Naive thymus-derived CD4-positive, alpha-beta T cell (primary cell): ENCODE data around the gene RAB27B. TPM values are rescaled to one million over a fixed set of nuclear protein-coding genes. Genes with fewer than 3 reads are reported as not detected.

ENCODE experiments used
- ATAC-seq: fragments of 150-1000 bp; cut with Tn5 transposase; 2 replicates; pipeline ENCODE4 v1.10.0; 2021; ENCODE audit warnings: mild to moderate bottlenecking, moderate library complexity
- CTCF ChIA-PET: fragments of 350-600 bp; sonication (Branson Sonifier 250); formaldehyde crosslinking; loops from one replicate; lab custom pipeline; 2021; ENCODE audit warnings: antibody characterized with exemption; lab: Charles Lee
- POLR2A ChIA-PET: fragments of 350-600 bp; sonication (Branson Sonifier 250); formaldehyde crosslinking; loops from one replicate; lab custom pipeline; 2021; ENCODE audit warnings: antibody characterized with exemption, inconsistent platforms; lab: Charles Lee
- DNase-seq, 9 donors: peaks; one replicate each; pipeline versions ENCODE4 v3.0.0 to v3.0.0-alpha.2; 2020 to 2022; ENCODE audit warnings: mixed read lengths in 1 of 9
- H3K27ac ChIP-seq: one replicate; pipeline ENCODE4 v1.7.0; 2013; ENCODE audit warnings: mild to moderate bottlenecking, low read depth, low read length, moderate library complexity
- H3K27me3 ChIP-seq, 2 donors: one replicate each; pipeline ENCODE4 v1.7.0; 2013; ENCODE audit warnings: low read length in 2 of 2, mild to moderate bottlenecking in 2 of 2, moderate library complexity in 2 of 2; ENCODE audit not compliant: control insufficient read depth in 2 of 2, insufficient read depth in 2 of 2
- H3K36me3 ChIP-seq, 3 experiments: 1 replicate in 2 of 3; 2 replicates in 1 of 3; pipeline ENCODE4 v1.7.0; 2013; ENCODE audit warnings: low read length in 3 of 3, mild to moderate bottlenecking in 3 of 3, moderate library complexity in 1 of 3; ENCODE audit not compliant: insufficient read depth in 3 of 3, control insufficient read depth in 2 of 3
- H3K4me1 ChIP-seq, 2 donors: one replicate each; pipeline ENCODE4 v1.7.0; 2013; ENCODE audit warnings: low read length in 2 of 2, mild to moderate bottlenecking in 2 of 2, moderate library complexity in 1 of 2; ENCODE audit not compliant: control insufficient read depth in 2 of 2, insufficient read depth in 2 of 2
- H3K4me3 ChIP-seq: 2 replicates; pipeline ENCODE4 v1.7.0; 2013; ENCODE audit warnings: mild to moderate bottlenecking, low read length
- H3K9me3 ChIP-seq, 3 experiments: 1 replicate in 2 of 3; 2 replicates in 1 of 3; pipeline ENCODE4 v1.7.0; 2013; ENCODE audit warnings: low read length in 3 of 3; ENCODE audit not compliant: control insufficient read depth in 2 of 3
- H3K27ac Mint-ChIP-seq, 9 donors: one replicate each; pipeline ENCODE4 v1.8.0; 2020 to 2022; ENCODE audit warnings: mixed read lengths in 9 of 9, mild to moderate bottlenecking in 8 of 9, moderate library complexity in 5 of 9, inconsistent platforms in 2 of 9
- H3K27me3 Mint-ChIP-seq, 5 donors: one replicate each; pipeline ENCODE4 v1.8.0; 2021 to 2022; ENCODE audit warnings: mixed read lengths in 5 of 5, mild to moderate bottlenecking in 1 of 5
- H3K36me3 Mint-ChIP-seq, 5 donors: one replicate each; pipeline ENCODE4 v1.8.0; 2020 to 2022; ENCODE audit warnings: mixed read lengths in 5 of 5, mild to moderate bottlenecking in 3 of 5, inconsistent platforms in 1 of 5
- H3K4me1 Mint-ChIP-seq, 7 donors: one replicate each; pipeline ENCODE4 v1.8.0; 2020 to 2022; ENCODE audit warnings: mixed read lengths in 7 of 7, mild to moderate bottlenecking in 3 of 7, inconsistent platforms in 1 of 7
- H3K4me3 Mint-ChIP-seq, 10 donors: one replicate each; pipeline ENCODE4 v1.8.0; 2020 to 2022; ENCODE audit warnings: mild to moderate bottlenecking in 10 of 10, mixed read lengths in 10 of 10, moderate library complexity in 6 of 10, inconsistent platforms in 2 of 10
- H3K9me3 Mint-ChIP-seq, 11 donors: one replicate each; pipeline ENCODE4 v1.8.0; 2020 to 2022; ENCODE audit warnings: mixed read lengths in 11 of 11, mild to moderate bottlenecking in 4 of 11, inconsistent platforms in 1 of 11, moderate library complexity in 1 of 11
- intact Hi-C, 2 donors: fragments of 100-400 bp; cut with micrococcal nuclease; formaldehyde crosslinking; loops; one replicate each; pipeline ENCODE4 v1.15.1; 2023
- polyA plus RNA-seq, 2 donors: library from polyadenylated mRNA; unstranded; fragments of 300-500 nt; fragmentation: Illumina TruSeq; gene quantifications; one replicate each; pipeline ENCODE4 v1.2.3, GENCODE V29; 2021
- total RNA-seq, 6 experiments: library from RNA in 5 of 6; stranded (reverse) in 5 of 6; gene quantifications; 1 replicate in 5 of 6; 2 replicates in 1 of 6; pipeline ENCODE4 v1.2.3 and lab custom pipeline; 2021 to 2026

RAB27B gene
- total and polyA plus RNA-seq, 7 experiments from 2014 or later = 0.77 to 6.4 (median 1.5) TPM

- Mint-ChIP-seq H3K9me3 (peaks cover 0 to 2% (median 0%) of the 10 kb centered on the region in 11 donors), H3K27ac (no peak overlapping the region), H3K4me3 (no peak overlapping the region), H3K27me3 (peaks cover 0 to 2% (median 0%) of the 10 kb centered on the region in 5 donors), H3K36me3 (peaks cover 0 to 2% (median 0%) of the 10 kb centered on the region in 5 donors), H3K4me1 (peaks cover 0 to 4% (median 0%) of the 10 kb centered on the region in 7 donors)
- Histone ChIP-seq H3K36me3 (no peaks in the 10 kb centered on the region), H3K27me3 (no peaks in the 10 kb centered on the region), H3K9me3 (no peaks in the 10 kb centered on the region), H3K27ac (no peak overlapping the region), H3K4me3 (no peak overlapping the region), H3K4me1 (no peaks in the 10 kb centered on the region)
- ChIA-PET POLR2A (no interaction called here), CTCF (no interaction called here)
- intact Hi-C loops = no loop called here
- DNase-seq (no peak), ATAC-seq (no peak)
Observed at GRCh38 chr18:54867131-54867530, 38.9 kb downstream of the RAB27B start.

GRCh38 chr18:54871231-54871630, 43.0 kb downstream of the RAB27B start:
- Mint-ChIP-seq H3K4me3 (no peak overlapping the region), H3K4me1 (peaks cover 0 to 15% (median 4%) of the 10 kb centered on the region in 7 donors), H3K27me3 (peaks cover 0 to 2% (median 0%) of the 10 kb centered on the region in 5 donors), H3K9me3 (peaks cover 0 to 5% (median 0%) of the 10 kb centered on the region in 11 donors), H3K36me3 (peaks cover 0 to 6% (median 0%) of the 10 kb centered on the region in 5 donors), H3K27ac (no peak overlapping the region)
- no peaks in the 10 kb centered on the region for H3K4me1 ChIP-seq
- no peaks in the 10 kb centered on the region for H3K9me3 ChIP-seq
- DNase-seq (no peak), ATAC-seq (no peak)
- intact Hi-C loops = no loop called here
- H3K27me3 ChIP-seq = no peaks in the 10 kb centered on the region
- H3K36me3 ChIP-seq = no peaks in the 10 kb centered on the region
- no peak overlapping the region for H3K4me3 ChIP-seq
- POLR2A ChIA-PET = no interaction called here
- CTCF ChIA-PET = no interaction called here
- no peak overlapping the region for H3K27ac ChIP-seq

GRCh38 chr18:54872681-54873080, 44.4 kb downstream of the RAB27B start:
- POLR2A ChIA-PET = no interaction called here
- Mint-ChIP-seq H3K27ac (no peak overlapping the region), H3K9me3 (peaks cover 0 to 5% (median 0%) of the 10 kb centered on the region in 11 donors), H3K4me3 (no peak overlapping the region), H3K4me1 (peaks cover 0 to 12% (median 4%) of the 10 kb centered on the region in 7 donors), H3K36me3 (peaks cover 0 to 6% (median 0%) of the 10 kb centered on the region in 5 donors), H3K27me3 (peaks cover 0 to 2% (median 0%) of the 10 kb centered on the region in 5 donors)
- CTCF ChIA-PET = no interaction called here
- intact Hi-C loops = no loop called here
- DNase-seq (no peak), ATAC-seq (no peak)
- Histone ChIP-seq H3K4me1 (no peaks in the 10 kb centered on the region), H3K9me3 (no peaks in the 10 kb centered on the region), H3K36me3 (no peaks in the 10 kb centered on the region), H3K27ac (no peak overlapping the region), H3K4me3 (no peak overlapping the region), H3K27me3 (no peaks in the 10 kb centered on the region)

- CTCF ChIA-PET = no interaction called here
- Mint-ChIP-seq H3K4me1 (peaks cover 0 to 12% (median 4%) of the 10 kb centered on the region in 7 donors), H3K36me3 (peaks cover 0 to 6% (median 0%) of the 10 kb centered on the region in 5 donors)
Observed at GRCh38 chr18:54873884-54874255, 45.6 kb downstream of the RAB27B start.

GRCh38 chr18:54875063-54875462, 46.8 kb downstream of the RAB27B start:
- Mint-ChIP-seq H3K4me1 (peaks cover 0 to 12% (median 4%) of the 10 kb centered on the region in 7 donors), H3K4me3 (no peak overlapping the region), H3K27me3 (peaks cover 0 to 2% (median 0%) of the 10 kb centered on the region in 5 donors), H3K36me3 (peaks cover 0 to 12% (median 5%) of the 10 kb centered on the region in 5 donors), H3K9me3 (peaks cover 0 to 5% (median 0%) of the 10 kb centered on the region in 11 donors), H3K27ac (no peak overlapping the region)
- Histone ChIP-seq H3K9me3 (no peaks in the 10 kb centered on the region), H3K27ac (no peak overlapping the region), H3K4me3 (no peak overlapping the region), H3K36me3 (no peaks in the 10 kb centered on the region), H3K27me3 (no peaks in the 10 kb centered on the region), H3K4me1 (no peaks in the 10 kb centered on the region)
- no peak for DNase-seq
- intact Hi-C loops = no loop called here
- no peak for ATAC-seq
- ChIA-PET CTCF (no interaction called here), POLR2A (no interaction called here)

More at GRCh38 chr18:54873884-54874255, 45.6 kb downstream of the RAB27B start:
- intact Hi-C loops = no loop called here
- Histone ChIP-seq H3K4me1 (no peaks in the 10 kb centered on the region), H3K27me3 (no peaks in the 10 kb centered on the region), H3K27ac (no peak overlapping the region), H3K36me3 (no peaks in the 10 kb centered on the region), H3K4me3 (no peak overlapping the region), H3K9me3 (no peaks in the 10 kb centered on the region)
- Mint-ChIP-seq H3K27ac (no peak overlapping the region), H3K4me3 (no peak overlapping the region), H3K27me3 (peaks cover 0 to 2% (median 0%) of the 10 kb centered on the region in 5 donors), H3K9me3 (peaks cover 0 to 5% (median 0%) of the 10 kb centered on the region in 11 donors)
- no peak for ATAC-seq
- POLR2A ChIA-PET = no interaction called here
- no peak for DNase-seq

GRCh38 chr18:54877076-54877475, 48.8 kb downstream of the RAB27B start:
- Mint-ChIP-seq H3K4me3 (no peak overlapping the region), H3K36me3 (peaks cover 0 to 16% (median 13%) of the 10 kb centered on the region in 5 donors), H3K27me3 (no peaks in the 10 kb centered on the region), H3K9me3 (peaks cover 0 to 3% (median 0%) of the 10 kb centered on the region in 11 donors), H3K27ac (no peak overlapping the region), H3K4me1 (peaks cover 0 to 12% (median 4%) of the 10 kb centered on the region in 7 donors)
- no peaks in the 10 kb centered on the region for H3K9me3 ChIP-seq
- DNase-seq = no peak
- no peak for ATAC-seq
- H3K4me3 ChIP-seq = no peak overlapping the region
- H3K27me3 ChIP-seq = no peaks in the 10 kb centered on the region
- intact Hi-C loops = no loop called here
- no peaks in the 10 kb centered on the region for H3K4me1 ChIP-seq
- ChIA-PET CTCF (no interaction called here), POLR2A (no interaction called here)
- no peak overlapping the region for H3K27ac ChIP-seq
- H3K36me3 ChIP-seq = no peaks in the 10 kb centered on the region

GRCh38 chr18:54878159-54878622, 49.9 kb downstream of the RAB27B start:
- H3K4me1 Mint-ChIP-seq = peaks cover 0 to 7% (median 2%) of the 10 kb centered on the region in 7 donors
- intact Hi-C loops = no loop called here
- Histone ChIP-seq H3K4me1 (no peaks in the 10 kb centered on the region), H3K27me3 (no peaks in the 10 kb centered on the region), H3K4me3 (no peak overlapping the region), H3K36me3 (no peaks in the 10 kb centered on the region), H3K9me3 (no peaks in the 10 kb centered on the region), H3K27ac (no peak overlapping the region)
- no peak overlapping the region for H3K4me3 Mint-ChIP-seq
- POLR2A ChIA-PET = no interaction called here
- peaks cover 0 to 22% (median 20%) of the 10 kb centered on the region in 5 donors for H3K36me3 Mint-ChIP-seq
- ATAC-seq (no peak), DNase-seq (no peak)
- H3K27me3 Mint-ChIP-seq = no peaks in the 10 kb centered on the region
- H3K9me3 Mint-ChIP-seq = peaks cover 0 to 3% (median 0%) of the 10 kb centered on the region in 11 donors
- CTCF ChIA-PET = no interaction called here
- no peak overlapping the region for H3K27ac Mint-ChIP-seq
